Cardiac muscle cell (in vitro differentiated cells and primary cell): Measurements from ENCODE around the gene JOSD1. TPM values are rescaled to one million over a fixed set of nuclear protein-coding genes. Genes with fewer than 3 reads are reported as not detected.

ENCODE experiments used
- DNase-seq, 2 donors: peaks; one replicate each; pipeline versions ENCODE4 v3.0.0 to v3.0.0-alpha.2; 2010 to 2017; ENCODE audit warnings: low read depth in 1 of 2, low spot score in 1 of 2
- H3K27ac ChIP-seq: fragments of 200-600 bp; sonication (generic); 2 replicates; pipeline ENCODE4 v1.5.1; 2016
- H3K27me3 ChIP-seq: fragments of 200-600 bp; sonication (generic); 2 replicates; pipeline ENCODE4 v1.6.0; 2016; ENCODE audit warnings: control low read depth
- H3K36me3 ChIP-seq: fragments of 200-600 bp; sonication (generic); 2 replicates; pipeline ENCODE4 v1.5.1; 2016; ENCODE audit warnings: control low read depth
- H3K4me1 ChIP-seq: fragments of 200-600 bp; sonication (generic); 2 replicates; pipeline ENCODE4 v1.8.1; 2017; ENCODE audit warnings: low read depth, mild to moderate bottlenecking, mixed run types
- H3K4me3 ChIP-seq: fragments of 200-600 bp; sonication (generic); 2 replicates; pipeline ENCODE4 v1.5.1; 2016; ENCODE audit warnings: mild to moderate bottlenecking
- H3K9me3 ChIP-seq: fragments of 200-600 bp; sonication (generic); 2 replicates; pipeline ENCODE4 v1.5.1; 2017; ENCODE audit warnings: low read depth, mild to moderate bottlenecking, control low read depth
- polyA plus RNA-seq: library from polyadenylated mRNA; unstranded; fragments of >200 nt; fragmentation: Nextera tagmentation; extraction: Ambion mirVana; gene quantifications from 2 replicates; pipeline ENCODE4 v1.2.1, GENCODE V29; 2016
- total RNA-seq: library from RNA; depleted of rRNA; stranded (reverse); fragments of >200 nt; gene quantifications from 2 replicates; pipeline ENCODE4 v1.2.3, GENCODE V29; 2016
- TF ChIP-seq, protein P1 (sequence below): IDR thresholded peaks from 2 replicates; pipeline ENCODE4 v1.5.1; 2012; ENCODE audit warnings: low read depth, mild to moderate bottlenecking, low read length

The JOSD1 gene
- total and polyA plus RNA-seq, 2 experiments from 2014 or later = 4.4 to 41.0 TPM

- no peaks in the 10 kb centered on the region for H3K36me3 ChIP-seq
- H3K4me3 ChIP-seq = peak overlapping the region; percentile 75
- H3K4me1 ChIP-seq = peaks cover 22% of the 10 kb centered on the region
- no peak overlapping the region for H3K27ac ChIP-seq
- H3K9me3 ChIP-seq = no peaks in the 10 kb centered on the region
- TF ChIP-seq, protein P1, sequence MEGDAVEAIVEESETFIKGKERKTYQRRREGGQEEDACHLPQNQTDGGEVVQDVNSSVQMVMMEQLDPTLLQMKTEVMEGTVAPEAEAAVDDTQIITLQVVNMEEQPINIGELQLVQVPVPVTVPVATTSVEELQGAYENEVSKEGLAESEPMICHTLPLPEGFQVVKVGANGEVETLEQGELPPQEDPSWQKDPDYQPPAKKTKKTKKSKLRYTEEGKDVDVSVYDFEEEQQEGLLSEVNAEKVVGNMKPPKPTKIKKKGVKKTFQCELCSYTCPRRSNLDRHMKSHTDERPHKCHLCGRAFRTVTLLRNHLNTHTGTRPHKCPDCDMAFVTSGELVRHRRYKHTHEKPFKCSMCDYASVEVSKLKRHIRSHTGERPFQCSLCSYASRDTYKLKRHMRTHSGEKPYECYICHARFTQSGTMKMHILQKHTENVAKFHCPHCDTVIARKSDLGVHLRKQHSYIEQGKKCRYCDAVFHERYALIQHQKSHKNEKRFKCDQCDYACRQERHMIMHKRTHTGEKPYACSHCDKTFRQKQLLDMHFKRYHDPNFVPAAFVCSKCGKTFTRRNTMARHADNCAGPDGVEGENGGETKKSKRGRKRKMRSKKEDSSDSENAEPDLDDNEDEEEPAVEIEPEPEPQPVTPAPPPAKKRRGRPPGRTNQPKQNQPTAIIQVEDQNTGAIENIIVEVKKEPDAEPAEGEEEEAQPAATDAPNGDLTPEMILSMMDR = no peak
- DNase-seq = no peak
- H3K27me3 ChIP-seq = no peaks in the 10 kb centered on the region
Observed at GRCh38 chr22:38699143-38699542, 1.6 kb downstream of the JOSD1 start.

- TF ChIP-seq, protein P1 = no peak
- no peak overlapping the region for H3K4me3 ChIP-seq
- no peak for DNase-seq
Observed at GRCh38 chr22:38698407-38699094, 2.2 kb downstream of the JOSD1 start.

GRCh38 chr22:38697425-38698089 lies 3.2 kb downstream of the JOSD1 start:
- no peaks in the 10 kb centered on the region for H3K36me3 ChIP-seq
- TF ChIP-seq, protein P1 = no peak
- peak overlapping the region; percentile 15 for H3K27ac ChIP-seq
- H3K27me3 ChIP-seq = no peaks in the 10 kb centered on the region
- DNase-seq = peak; percentile 25 to 80
- no peaks in the 10 kb centered on the region for H3K9me3 ChIP-seq
- no peak overlapping the region for H3K4me3 ChIP-seq
- peaks cover 22% of the 10 kb centered on the region for H3K4me1 ChIP-seq

More at GRCh38 chr22:38698407-38699094, 2.2 kb downstream of the JOSD1 start:
- H3K27me3 ChIP-seq = no peaks in the 10 kb centered on the region
- no peaks in the 10 kb centered on the region for H3K9me3 ChIP-seq
- no peak overlapping the region for H3K27ac ChIP-seq
- H3K36me3 ChIP-seq = no peaks in the 10 kb centered on the region
- H3K4me1 ChIP-seq = peaks cover 22% of the 10 kb centered on the region

- H3K27me3 ChIP-seq = no peaks in the 10 kb centered on the region
- H3K27ac ChIP-seq = no peak overlapping the region
- TF ChIP-seq, protein P1 = no peak
- no peak overlapping the region for H3K4me3 ChIP-seq
- no peaks in the 10 kb centered on the region for H3K9me3 ChIP-seq
- H3K36me3 ChIP-seq = peaks cover 2% of the 10 kb centered on the region
- peaks cover 22% of the 10 kb centered on the region for H3K4me1 ChIP-seq
- peak in 1 of 2 donors; percentile 83 for DNase-seq
Observed at GRCh38 chr22:38696606-38697424, 3.9 kb downstream of the JOSD1 start.

DNA sequence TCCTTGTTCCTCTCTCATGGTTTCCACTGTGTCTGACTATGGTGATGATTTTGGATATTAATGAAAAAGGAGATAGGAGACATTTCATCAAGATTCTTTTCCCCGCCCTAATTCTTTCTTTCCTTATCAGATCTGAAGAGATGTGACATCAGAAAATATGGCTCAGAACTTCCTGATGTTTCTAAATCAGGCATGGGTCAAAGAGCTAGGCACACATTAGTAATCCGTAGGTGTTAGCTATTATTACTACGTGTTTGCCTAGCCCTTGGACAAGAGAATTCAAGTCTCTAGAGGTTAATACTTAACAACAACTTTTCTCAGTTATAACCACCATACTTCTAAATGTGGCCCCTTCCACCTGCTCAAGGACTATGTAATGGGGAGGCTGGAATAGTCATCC lies 5.8 kb downstream of the JOSD1 start:
- peaks cover 2% of the 10 kb centered on the region for H3K36me3 ChIP-seq
- H3K9me3 ChIP-seq = no peaks in the 10 kb centered on the region
- peaks cover 22% of the 10 kb centered on the region for H3K4me1 ChIP-seq
- no peaks in the 10 kb centered on the region for H3K27me3 ChIP-seq
- H3K4me3 ChIP-seq = no peak overlapping the region
- TF ChIP-seq, protein P1 = no peak
- H3K27ac ChIP-seq = no peak overlapping the region
- no peak for DNase-seq
